Measurements from ENCODE around the gene SIGLEC10. TPM values are rescaled to one million over a fixed set of nuclear protein-coding genes. Genes with fewer than 3 reads are reported as not detected.
A peak's percentile ranks its signal among the peaks of the same experiment; 100 is the strongest.

Gene SIGLEC10
- total and polyA plus RNA-seq, 9 of the 15 experiments (the other 6 are each of a cell fraction or from before 2014, with no cell fraction given) = 0.10 to 1.8 (median 0.82) TPM

GRCh38 chr19:51386882-51387520 is 30.4 kb downstream of the SIGLEC10 start:
- ChIA-PET CTCF (ENCODE audit: low intra/inter-chr PET ratio) (no interaction called here), POLR2A (interaction anchor here (0.6 to 1.0 kb wide), 2 partner anchors 28 to 136 kb away, joined by 3 read pairs; no protein-coding TSS in a partner anchor)
- ATAC-seq (no peak), DNase-seq (ENCODE audit: extremely low read depth in 1 of 4, low spot score in 3 of 4) (no peak), FAIRE-seq (no peak)
- no peaks in the 10 kb centered on the region for H3K9me3 ChIP-seq (replicated peaks; ENCODE audit: control insufficient read depth, insufficient read depth, low read depth, low read length)
- TF ChIP-seq MXI1 (IDR thresholded peaks at IDR 0.05; ENCODE audit: low read depth, low read length) (no peak), RFX1 (IDR thresholded peaks at IDR 0.05) (peak; percentile 53), NCOR1 (IDR thresholded peaks at IDR 0.05) (no peak), NR0B1 (IDR thresholded peaks at IDR 0.05; ENCODE audit: partially characterized antibody) (no peak), FOSL1 (tag; conservative IDR thresholded peaks at IDR 0.05) (no peak)
- peaks cover 13 to 32% of the 10 kb centered on the region in 2 experiments; a peak in 4 of 5 replicates for H3K4me1 ChIP-seq (replicated peaks in 1 of 2; ENCODE audit: control insufficient read depth in 2 of 2, insufficient read depth in 2 of 2, low read length in 2 of 2)
- no peak overlapping the region for H3K27ac ChIP-seq (ENCODE audit: extremely low read depth, low read depth, low read length)
- H3K4me2 ChIP-seq (ENCODE audit: insufficient read depth, low read length) = no peak overlapping the region
- H2AFZ ChIP-seq (ENCODE audit: low read depth, low read length) = no peak overlapping the region
- no TSS peak for BruUV-seq (replicated peaks)
- peak overlapping the region in 1 of 2 experiments; percentile 26; a peak in 1 of 4 replicates for H3K9ac ChIP-seq (ENCODE audit: insufficient read depth in 1 of 2, low read depth in 2 of 2, low read length in 2 of 2)
- no peaks in the 10 kb centered on the region for H3K27me3 ChIP-seq (ENCODE audit: control insufficient read depth in 2 of 2, insufficient read depth in 2 of 2, low read length in 2 of 2)
- H3K4me3 ChIP-seq = no peak overlapping the region
- no peaks in the 10 kb centered on the region for H3K79me2 ChIP-seq (ENCODE audit: control insufficient read depth, insufficient read depth, low read length)
- 82% methylated on average over 12 of the region's 14 CpGs for WGBS (ENCODE audit: insufficient coverage, low coverage, missing lambda C conversion rate)
- no peaks in the 10 kb centered on the region for H4K20me1 ChIP-seq (replicated peaks; ENCODE audit: control insufficient read depth, insufficient read depth, low read length)
- no peaks in the 10 kb centered on the region for H3K9me1 ChIP-seq (ENCODE audit: control insufficient read depth, insufficient read depth, low read length)
- intact Hi-C loops (cut with micrococcal nuclease) (no loop called here), in situ Hi-C loops (cut with MboI) (no loop called here)
- no peaks in the 10 kb centered on the region for H3K36me3 ChIP-seq (ENCODE audit: control insufficient read depth, insufficient read depth, low read length)

Data from K562 (cell line).